IgD-negative memory B cell (primary cell): Measurements from ENCODE around the gene TNFRSF17. TPM values are rescaled to one million over a fixed set of nuclear protein-coding genes. Genes with fewer than 3 reads are reported as not detected.
"Not testable (repeated sequence)": the region's sequence is repeated elsewhere in the genome, so short reads cannot be mapped to it uniquely, and the experiment has no call there.

Source experiments
- H3K27ac Mint-ChIP-seq, 3 donors: one replicate each; pipeline ENCODE4 v1.8.0; 2020 to 2022; ENCODE audit warnings: mild to moderate bottlenecking in 3 of 3, mixed read lengths in 3 of 3, moderate library complexity in 1 of 3
- H3K27me3 Mint-ChIP-seq: one replicate; pipeline ENCODE4 v1.8.0; 2021; ENCODE audit warnings: mixed read lengths
- H3K36me3 Mint-ChIP-seq: one replicate; pipeline ENCODE4 v1.8.0; 2020; ENCODE audit warnings: mild to moderate bottlenecking, mixed read lengths
- H3K4me1 Mint-ChIP-seq, 3 donors: one replicate each; pipeline ENCODE4 v1.8.0; 2020 to 2022; ENCODE audit warnings: mixed read lengths in 3 of 3, mild to moderate bottlenecking in 1 of 3
- H3K4me3 Mint-ChIP-seq, 4 donors: one replicate each; pipeline ENCODE4 v1.8.0; 2020 to 2022; ENCODE audit warnings: mild to moderate bottlenecking in 4 of 4, mixed read lengths in 4 of 4, moderate library complexity in 3 of 4
- H3K9me3 Mint-ChIP-seq, 3 donors: one replicate each; pipeline ENCODE4 v1.8.0; 2020 to 2021; ENCODE audit warnings: mixed read lengths in 3 of 3, mild to moderate bottlenecking in 1 of 3
- polyA plus RNA-seq: library from polyadenylated mRNA; unstranded; fragments of 300-500 nt; fragmentation: Illumina TruSeq; gene quantifications from one replicate; pipeline ENCODE4 v1.2.3, GENCODE V29; 2021

TNFRSF17 gene
- polyA plus RNA-seq, result 83.0 TPM

DNA sequence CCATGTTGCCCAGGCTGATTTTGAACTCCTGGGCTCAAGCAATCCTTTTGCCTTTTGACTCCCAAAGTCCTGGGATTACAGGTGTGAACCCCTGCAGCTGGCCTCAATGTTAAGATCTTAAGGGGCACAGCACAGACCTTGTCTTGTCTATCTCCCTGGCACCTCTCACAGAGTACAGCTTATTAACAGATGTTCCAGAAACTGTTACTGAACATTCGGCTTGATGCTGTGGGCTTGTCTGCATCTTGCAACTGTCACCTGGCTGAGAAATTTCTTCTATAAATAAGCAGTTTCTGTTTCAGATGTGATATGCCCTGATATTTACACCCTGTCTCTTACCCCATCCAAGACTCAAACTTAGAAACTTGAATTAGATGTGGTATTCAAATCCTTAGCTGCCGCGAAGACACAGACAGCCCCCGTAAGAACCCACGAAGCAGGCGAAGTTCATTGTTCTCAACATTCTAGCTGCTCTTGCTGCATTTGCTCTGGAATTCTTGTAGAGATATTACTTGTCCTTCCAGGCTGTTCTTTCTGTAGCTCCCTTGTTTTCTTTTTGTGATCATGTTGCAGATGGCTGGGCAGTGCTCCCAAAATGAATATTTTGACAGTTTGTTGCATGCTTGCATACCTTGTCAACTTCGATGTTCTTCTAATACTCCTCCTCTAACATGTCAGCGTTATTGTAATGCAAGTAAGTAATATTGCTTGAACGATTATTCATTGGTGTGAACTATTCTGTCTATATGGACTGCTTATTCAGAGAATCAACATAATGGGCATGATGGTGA lies at the start of gene TNFRSF17:
TNFRSF17 (plus strand) TSS at position 450 of the 791 bp plus-strand sequence; CDS start at position 565, 115 bp downstream.
- Mint-ChIP-seq H3K36me3 (peaks cover 10% of the 10 kb centered on the region), H3K4me3 (peak within 1 kb of the TSS; percentile 84 to 97 (median 90)), H3K9me3 (no peaks in the 10 kb centered on the region), H3K27ac (peak within 1 kb of the TSS; percentile 78 to 93 (median 93)), H3K27me3 (no peaks in the 10 kb centered on the region), H3K4me1 (peaks cover 34 to 49% (median 39%) of the 10 kb centered on the region in 3 donors)

DNA sequence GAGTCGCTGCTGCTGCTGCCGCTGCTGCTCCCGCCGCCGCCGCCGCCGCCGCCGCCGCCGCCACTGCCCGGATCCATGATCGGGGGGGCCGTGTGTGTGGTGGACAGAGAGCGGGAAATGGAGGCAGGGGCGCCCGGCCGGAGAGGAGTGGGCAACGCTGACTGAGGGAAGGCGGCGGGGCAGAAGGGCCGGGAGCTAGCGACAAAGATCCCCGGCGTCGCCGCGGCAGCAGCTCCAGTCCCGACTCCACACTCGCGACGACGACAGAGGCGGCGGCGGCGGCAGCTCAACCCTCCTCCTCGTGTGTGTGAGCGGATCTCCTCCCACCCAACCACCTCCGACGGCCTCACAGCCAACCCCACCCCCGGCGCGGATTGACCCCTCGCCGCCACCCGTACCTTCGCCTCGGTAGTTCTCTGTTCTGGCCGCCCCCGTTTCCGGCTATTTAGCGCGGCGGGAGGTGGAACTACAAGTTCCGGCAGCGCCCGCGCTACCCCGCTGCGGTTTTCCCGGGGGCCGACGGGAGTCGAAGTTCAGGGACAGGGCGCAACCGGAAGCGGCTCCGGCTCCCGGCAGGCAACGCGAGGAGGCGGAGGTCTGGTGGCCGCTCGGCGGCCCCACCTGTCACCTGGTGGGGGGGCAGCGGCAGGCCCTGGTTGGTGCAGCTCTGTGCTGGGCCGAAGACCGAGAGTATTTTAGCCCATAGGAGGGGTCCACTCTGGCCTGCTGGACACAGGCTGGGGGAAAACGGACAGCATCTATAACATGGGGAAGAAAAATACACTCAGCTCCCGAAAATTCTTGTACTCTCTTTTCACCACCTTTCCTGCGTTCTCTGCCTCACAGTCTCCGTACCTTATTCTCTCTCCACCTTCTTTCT lies 49.1 kb upstream of the TNFRSF17 start, which contains the start of gene GSPT1:
GSPT1 (minus strand) TSS at position 313 of the 880 bp plus-strand sequence; CDS start at position 77, 236 bp downstream.
- Mint-ChIP-seq H3K27me3 (no peaks in the 10 kb centered on the region), H3K9me3 (peaks cover 0 to 2% (median 0%) of the 10 kb centered on the region in 3 donors), H3K27ac (peak within 1 kb of the TSS; percentile 95 to 96 (median 96)), H3K4me3 (peak within 1 kb of the TSS; percentile 91 to 98 (median 96)), H3K4me1 (peaks cover 23 to 28% (median 24%) of the 10 kb centered on the region in 3 donors), H3K36me3 (peaks cover 5% of the 10 kb centered on the region)

DNA sequence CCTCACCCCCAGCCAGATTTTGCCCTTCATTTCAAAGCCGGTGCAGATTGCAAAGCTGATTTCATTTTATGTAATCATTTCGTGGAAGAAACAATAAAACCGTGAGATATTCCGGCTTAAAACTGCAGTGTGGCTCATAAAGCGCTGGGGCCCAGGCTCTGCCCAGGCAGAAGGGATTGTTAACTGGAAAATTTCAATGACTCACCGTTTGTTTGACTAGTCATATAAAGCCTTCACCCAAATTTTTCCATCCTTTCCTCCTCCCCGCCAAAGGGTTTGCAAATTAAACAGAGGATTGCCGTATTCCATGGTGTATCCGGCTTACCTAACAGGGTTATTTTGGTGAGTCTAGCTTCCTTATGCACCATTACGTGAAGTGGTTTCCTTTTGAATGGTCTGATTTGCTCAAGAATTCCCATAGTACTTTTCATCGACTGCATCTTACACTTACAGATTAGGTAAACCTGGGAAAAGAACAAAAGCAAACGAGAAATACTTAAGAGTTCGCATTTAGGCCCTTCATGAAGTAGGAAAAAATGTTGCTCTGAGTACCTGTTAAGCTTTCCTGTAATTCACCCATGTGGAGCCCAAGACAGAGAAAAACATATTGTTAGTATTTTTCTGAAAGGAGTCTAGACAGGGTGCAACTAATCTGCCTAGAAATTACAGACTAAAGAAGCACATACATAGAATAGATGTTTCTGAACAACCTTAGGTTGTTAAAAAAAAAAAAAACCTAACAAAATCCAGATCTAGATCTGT lies 48.3 kb upstream of the TNFRSF17 start:
- H3K27me3 Mint-ChIP-seq, result no peaks in the 10 kb centered on the region
- H3K4me1 Mint-ChIP-seq, result peaks cover 21 to 26% (median 23%) of the 10 kb centered on the region in 3 donors
- peaks cover 0 to 2% (median 0%) of the 10 kb centered on the region in 3 donors for H3K9me3 Mint-ChIP-seq
- H3K27ac Mint-ChIP-seq, result peak overlapping the region in 2 of 3 donors; percentile 93 to 95
- H3K4me3 Mint-ChIP-seq, result peak overlapping the region; percentile 85 to 97 (median 90)
- H3K36me3 Mint-ChIP-seq, result peaks cover 5% of the 10 kb centered on the region

DNA sequence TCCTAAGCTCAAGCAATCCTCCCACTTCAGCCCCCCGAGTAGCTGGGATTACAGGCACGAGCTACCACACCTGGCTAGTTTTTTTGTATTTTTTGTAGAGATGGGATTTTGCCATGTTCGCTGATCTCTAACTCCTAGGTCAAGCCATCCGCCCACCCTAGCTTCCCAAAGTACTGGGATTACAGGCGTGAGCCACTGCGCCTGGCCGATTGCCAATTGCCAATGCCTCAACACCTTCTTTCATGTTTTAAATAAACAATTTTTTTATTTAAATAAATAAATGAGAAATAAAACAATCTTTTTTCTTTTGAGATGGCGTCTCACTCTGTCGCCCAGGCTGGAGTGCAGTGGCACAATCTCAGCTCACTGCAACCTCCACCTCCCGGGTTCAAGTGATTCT lies 41.0 kb upstream of the TNFRSF17 start:
- not testable (repeated sequence) for H3K27ac Mint-ChIP-seq, H3K4me3 Mint-ChIP-seq, H3K9me3 Mint-ChIP-seq, H3K4me1 Mint-ChIP-seq, H3K36me3 Mint-ChIP-seq, H3K27me3 Mint-ChIP-seq

DNA sequence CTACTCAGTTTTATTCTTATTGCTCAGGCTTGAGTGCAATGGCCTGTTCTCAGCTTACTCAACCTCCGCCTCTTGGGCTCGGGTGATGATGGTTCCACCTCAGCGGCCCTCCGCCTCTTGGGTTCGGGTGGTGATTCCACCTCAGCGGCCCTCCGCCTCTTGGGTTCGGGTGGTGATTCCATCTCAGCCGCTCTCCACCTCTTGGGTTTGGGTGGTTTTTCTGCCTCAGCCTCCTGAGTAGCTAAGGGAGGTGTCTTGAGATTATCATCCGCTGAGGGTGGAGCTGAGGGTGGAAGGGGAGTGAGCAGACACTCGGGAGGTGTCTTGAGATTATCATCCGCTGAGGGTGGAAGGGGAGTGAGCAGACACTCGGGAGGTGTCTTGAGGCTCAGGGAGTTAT lies 37.7 kb upstream of the TNFRSF17 start:
- not testable (repeated sequence) for H3K9me3 Mint-ChIP-seq, H3K4me1 Mint-ChIP-seq, H3K27ac Mint-ChIP-seq, H3K27me3 Mint-ChIP-seq, H3K36me3 Mint-ChIP-seq
- peak overlapping the region in 1 of 4 donors; percentile 41 for H3K4me3 Mint-ChIP-seq

DNA sequence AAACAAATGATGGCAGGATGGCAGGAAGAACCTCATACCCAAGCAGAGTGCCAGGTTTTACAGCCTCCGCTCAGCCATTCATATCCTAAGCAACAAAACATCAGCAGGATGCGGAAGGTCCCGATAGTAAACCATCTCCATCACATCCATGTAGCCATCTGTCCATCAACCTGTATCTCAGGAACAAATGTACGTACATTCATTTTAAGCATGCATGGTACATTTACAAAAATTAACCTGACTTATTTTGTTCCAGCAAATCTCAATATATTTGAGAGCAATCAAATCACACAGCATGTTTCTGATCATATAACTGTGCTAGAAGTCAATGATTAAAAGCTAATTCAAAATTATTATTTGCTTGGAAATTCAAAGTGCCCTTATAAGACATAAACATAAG lies 23.1 kb upstream of the TNFRSF17 start, which contains the start of gene NPIPB2:
NPIPB2 (minus strand) TSS at position 101 of the 400 bp plus-strand sequence; CDS start at position 101, 0 bp downstream.
- H3K4me1 Mint-ChIP-seq, H3K4me3 Mint-ChIP-seq, H3K9me3 Mint-ChIP-seq, H3K27ac Mint-ChIP-seq, H3K27me3 Mint-ChIP-seq, H3K36me3 Mint-ChIP-seq: not testable (repeated sequence)

DNA sequence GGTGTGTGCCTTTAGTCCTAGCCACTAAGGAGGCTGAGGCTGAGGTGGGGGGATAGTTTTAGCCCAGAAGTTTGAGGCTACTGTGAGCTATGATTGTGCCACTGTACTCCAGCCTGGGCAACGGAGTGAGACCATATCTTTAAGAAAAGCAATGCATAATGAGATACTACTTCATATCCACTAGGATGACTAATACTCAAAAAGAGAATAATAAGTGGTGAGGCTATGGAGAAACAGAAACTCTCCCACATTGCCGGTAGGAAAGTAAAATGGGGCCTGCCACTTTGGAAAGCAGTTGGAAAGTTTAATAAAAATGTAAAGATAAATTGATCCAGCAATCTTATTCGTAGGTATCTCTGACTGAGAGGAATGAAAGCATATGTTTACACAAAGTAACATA lies 18.6 kb upstream of the TNFRSF17 start:
- Mint-ChIP-seq H3K4me1 (peaks cover 10 to 12% (median 11%) of the 10 kb centered on the region in 3 donors), H3K36me3 (no peaks in the 10 kb centered on the region), H3K4me3 (no peak overlapping the region), H3K27me3 (no peaks in the 10 kb centered on the region), H3K9me3 (no peaks in the 10 kb centered on the region), H3K27ac (no peak overlapping the region)

DNA sequence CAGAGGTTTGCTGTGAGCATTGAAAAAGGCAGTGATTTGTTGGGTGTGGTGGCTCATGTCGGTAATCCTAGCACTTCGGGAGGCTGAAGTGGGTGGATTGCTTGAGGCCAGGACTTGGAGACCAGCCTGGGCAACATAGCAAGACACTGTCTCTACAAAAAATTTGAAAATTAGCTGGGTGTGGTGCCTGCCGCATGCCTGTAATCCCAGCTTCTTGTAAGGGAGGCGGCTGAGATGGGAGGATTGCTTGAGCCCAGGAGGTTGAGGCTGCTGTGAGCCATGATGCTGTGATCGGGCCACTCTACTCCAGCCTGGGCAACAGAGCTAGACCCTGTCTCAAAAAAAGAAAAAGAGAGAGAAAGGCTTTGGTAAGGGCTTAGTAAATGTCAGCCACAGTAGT lies 16.2 kb upstream of the TNFRSF17 start:
- peaks cover 10 to 13% (median 12%) of the 10 kb centered on the region in 3 donors for H3K4me1 Mint-ChIP-seq
- no peak overlapping the region for H3K27ac Mint-ChIP-seq
- peak overlapping the region in 1 of 4 donors; percentile 18 for H3K4me3 Mint-ChIP-seq
- H3K27me3 Mint-ChIP-seq, result no peaks in the 10 kb centered on the region
- no peaks in the 10 kb centered on the region for H3K36me3 Mint-ChIP-seq
- no peaks in the 10 kb centered on the region for H3K9me3 Mint-ChIP-seq

DNA sequence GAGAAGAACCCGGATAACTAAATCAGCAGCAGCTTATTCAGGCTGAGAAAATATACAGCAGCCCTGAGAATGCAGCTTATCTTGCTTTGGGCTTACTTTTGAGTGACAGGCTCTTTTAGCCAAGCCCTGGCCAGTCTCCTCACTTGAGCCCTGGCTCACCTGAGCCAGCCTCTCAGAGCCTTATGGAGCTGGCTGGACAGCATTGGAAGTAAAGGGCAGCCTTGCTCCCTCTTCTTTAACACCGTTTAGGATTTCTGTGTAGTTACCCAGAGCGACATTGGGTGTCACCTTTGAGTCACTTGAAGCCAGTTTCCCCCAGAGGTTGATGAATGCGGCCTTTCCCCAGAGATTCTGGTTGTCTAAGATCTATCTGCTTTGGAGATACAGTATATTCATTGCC lies 15.5 kb upstream of the TNFRSF17 start:
- no peaks in the 10 kb centered on the region for H3K36me3 Mint-ChIP-seq
- H3K9me3 Mint-ChIP-seq, result no peaks in the 10 kb centered on the region
- peak overlapping the region in 2 of 3 donors; percentile 10 to 35 for H3K27ac Mint-ChIP-seq

DNA sequence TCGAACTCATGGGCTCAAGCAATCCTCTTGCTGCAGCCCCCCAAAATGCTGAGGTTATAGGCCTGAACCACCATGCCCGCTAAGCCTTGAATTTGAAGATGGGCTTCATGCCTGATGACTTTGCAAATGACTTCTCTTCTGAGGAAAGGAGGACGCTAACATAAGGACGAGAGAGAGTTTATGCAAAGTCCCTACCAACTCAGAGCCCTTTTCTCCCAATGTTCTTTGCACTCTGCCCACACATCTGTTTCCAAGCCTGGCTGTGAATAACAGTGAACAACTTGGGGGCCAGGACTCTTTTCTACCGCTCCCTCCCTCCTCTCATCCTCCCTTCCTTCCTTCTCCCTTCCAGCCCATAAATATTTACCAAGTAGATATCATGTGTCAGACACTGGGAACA lies 14.6 kb upstream of the TNFRSF17 start:
- Mint-ChIP-seq H3K4me3 (peak overlapping the region in 2 of 4 donors; percentile 77 to 80), H3K27me3 (no peaks in the 10 kb centered on the region), H3K36me3 (no peaks in the 10 kb centered on the region), H3K27ac (peak overlapping the region in 2 of 3 donors; percentile 2 to 71), H3K9me3 (no peaks in the 10 kb centered on the region), H3K4me1 (peaks cover 10 to 13% (median 12%) of the 10 kb centered on the region in 3 donors)

More for the DNA sequence above, 15.5 kb upstream of the TNFRSF17 start:
- no peaks in the 10 kb centered on the region for H3K27me3 Mint-ChIP-seq
- peak overlapping the region in 1 of 4 donors; percentile 63 for H3K4me3 Mint-ChIP-seq
- H3K4me1 Mint-ChIP-seq, result peaks cover 10 to 13% (median 12%) of the 10 kb centered on the region in 3 donors

DNA sequence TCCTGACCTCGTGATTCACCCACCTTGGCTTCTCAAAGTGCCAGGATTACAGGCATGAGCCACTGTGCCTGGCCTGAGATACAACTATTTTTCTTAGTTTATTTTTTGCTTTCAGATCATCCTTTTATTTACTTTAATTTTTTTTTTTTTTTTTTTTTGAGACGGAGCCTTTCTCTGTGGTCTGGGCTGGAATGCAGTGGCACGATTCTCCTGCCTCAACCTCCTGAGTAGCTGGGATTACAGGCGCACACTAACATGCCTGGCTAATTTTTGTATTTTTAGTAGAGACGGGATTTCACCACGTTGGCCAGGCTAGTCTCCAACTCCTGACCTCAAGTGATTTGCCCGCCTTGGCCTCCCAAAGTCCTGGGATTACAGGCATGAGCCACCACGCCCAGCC lies 11.4 kb upstream of the TNFRSF17 start:
- not testable (repeated sequence) for H3K36me3 Mint-ChIP-seq, H3K9me3 Mint-ChIP-seq

DNA sequence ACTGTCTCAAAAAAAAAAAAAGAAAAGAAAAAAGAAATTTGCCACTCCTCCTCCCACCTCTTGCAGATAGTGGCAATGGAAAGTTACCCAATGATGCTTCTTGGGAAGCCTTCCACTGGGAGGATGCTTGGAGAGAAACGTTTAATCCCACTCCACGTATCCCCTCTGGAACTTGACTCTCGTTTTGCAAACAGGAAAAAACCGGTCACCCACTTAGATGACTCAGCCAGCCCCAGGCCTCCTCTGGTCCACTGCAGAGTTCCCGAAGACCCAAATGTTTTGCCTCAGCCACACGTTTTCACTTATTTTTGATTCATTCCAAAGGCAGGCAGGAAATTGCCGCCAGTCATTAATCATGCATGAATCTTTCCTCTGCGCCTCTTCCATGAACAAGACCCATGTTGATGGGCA lies 9.3 kb upstream of the TNFRSF17 start:
- H3K27me3 Mint-ChIP-seq, result no peaks in the 10 kb centered on the region
- H3K27ac Mint-ChIP-seq, result no peak overlapping the region
- no peak overlapping the region for H3K4me3 Mint-ChIP-seq
- H3K36me3 Mint-ChIP-seq, result peaks cover 4% of the 10 kb centered on the region
- no peaks in the 10 kb centered on the region for H3K9me3 Mint-ChIP-seq
- peaks cover 1 to 14% (median 5%) of the 10 kb centered on the region in 3 donors for H3K4me1 Mint-ChIP-seq

More for the DNA sequence above, 11.4 kb upstream of the TNFRSF17 start:
- H3K27ac Mint-ChIP-seq, H3K4me3 Mint-ChIP-seq, H3K27me3 Mint-ChIP-seq: not testable (repeated sequence)
- peaks cover 10 to 16% (median 14%) of the 10 kb centered on the region in 3 donors for H3K4me1 Mint-ChIP-seq

DNA sequence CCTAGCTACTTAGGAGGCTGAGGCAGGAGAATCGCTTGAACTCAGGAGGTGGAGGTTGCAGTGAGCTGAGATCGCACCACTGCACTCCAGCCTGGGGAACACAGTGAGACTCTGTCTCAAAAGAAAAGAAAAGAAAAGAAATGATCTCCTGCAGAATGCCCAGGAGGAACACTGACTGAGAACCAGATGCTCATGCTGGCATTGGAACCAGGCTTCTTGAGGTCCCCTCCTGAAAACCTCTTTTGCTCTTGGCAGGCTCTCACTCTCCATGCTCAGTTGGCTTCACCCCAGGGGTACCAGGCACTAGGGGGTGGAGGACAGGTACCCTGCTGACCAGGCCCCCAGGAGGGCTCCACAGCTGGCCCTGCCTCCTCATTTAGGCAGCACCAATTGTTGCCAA lies 8.5 kb upstream of the TNFRSF17 start:
- peaks cover 4% of the 10 kb centered on the region for H3K36me3 Mint-ChIP-seq
- H3K4me1 Mint-ChIP-seq, result peaks cover 0 to 14% (median 3%) of the 10 kb centered on the region in 3 donors
- H3K4me3 Mint-ChIP-seq, result peak overlapping the region in 1 of 4 donors; percentile 17
- no peaks in the 10 kb centered on the region for H3K27me3 Mint-ChIP-seq
- H3K9me3 Mint-ChIP-seq, result no peaks in the 10 kb centered on the region
- H3K27ac Mint-ChIP-seq, result no peak overlapping the region
